Prostate gland (tissue), 2 donors: ENCODE results near the gene SLC25A17. TPM values are rescaled to one million over a fixed set of nuclear protein-coding genes. Genes with fewer than 3 reads are reported as not detected.
A peak's percentile ranks its signal among the peaks of the same experiment; 100 is the strongest.

Experiments
- DNase-seq: peaks from one replicate; pipeline ENCODE4 v3.0.0-alpha.2; 2019; ENCODE audit warnings: low spot score
- H3K27ac ChIP-seq, 2 donors: fragments of 200-600 bp; sonication (generic); 2 replicates each; pipeline ENCODE4 v1.5.1; 2017 to 2019
- H3K27me3 ChIP-seq: fragments of 200-600 bp; sonication (generic); replicated peaks from 2 replicates; pipeline ENCODE4 v1.5.1; 2019; ENCODE audit not compliant: insufficient read depth
- H3K36me3 ChIP-seq, 2 donors: fragments of 200-600 bp; sonication (generic); 1 replicate in 1 of 2; 2 replicates in 1 of 2; pipeline versions ENCODE4 v1.5.1 to v1.8.1; 2017 to 2019
- H3K4me1 ChIP-seq: fragments of 200-600 bp; sonication (generic); replicated peaks from 2 replicates; pipeline ENCODE4 v1.5.1; 2019
- H3K4me3 ChIP-seq, 2 donors: fragments of 200-600 bp; sonication (generic); 2 replicates each; pipeline ENCODE4 v1.5.1; 2017 to 2019
- H3K9me3 ChIP-seq: fragments of 200-600 bp; sonication (generic); 2 replicates; pipeline ENCODE4 v1.5.1; 2017
- CTCF ChIP-seq, 4 experiments: fragments of 200-600 bp in 2 of 4; fragments of 450-650 bp in 2 of 4; sonication (generic) in 2 of 4; IDR thresholded peaks; 1 replicate in 3 of 4; 2 replicates in 1 of 4; pipeline ENCODE4 v1.5.1; 2016 to 2019; ENCODE audit warnings: antibody characterized with exemption in 4 of 4, mild to moderate bottlenecking in 2 of 4, moderate library complexity in 2 of 4
- POLR2A ChIP-seq: fragments of 450-650 bp; IDR thresholded peaks from one replicate; pipeline ENCODE4 v1.6.1; 2016; ENCODE audit warnings: antibody characterized with exemption, mild to moderate bottlenecking
- POLR2AphosphoS5 ChIP-seq: sonication (generic); formaldehyde crosslinking; IDR thresholded peaks from one replicate; pipeline ENCODE4 v1.6.1; 2017; ENCODE audit warnings: antibody characterized with exemption
- WGBS: methylation state at CpG from one replicate; pipeline ENCODE4 v1.1.5; 2018; 5-methylcytosine and 5-hydroxymethylcytosine counted together
- intact Hi-C: fragments of 100-400 bp; cut with DNase I; formaldehyde crosslinking; loops from one replicate; pipeline ENCODE4 v1.14.2; 2022
- total RNA-seq, 2 donors: library from RNA; depleted of rRNA; stranded (reverse); fragments of >200 nt; gene quantifications; one replicate each; pipeline ENCODE4 v1.1.0, GENCODE V29; 2016

SLC25A17 gene
- total RNA-seq, 2 donors from 2014 or later: 27.8 to 28.0 TPM

- H3K27me3 ChIP-seq: no peaks in the 10 kb centered on the region
- H3K36me3 ChIP-seq: no peaks in the 10 kb centered on the region
- H3K9me3 ChIP-seq: no peaks in the 10 kb centered on the region
- H3K4me3 ChIP-seq: peak overlapping the region; percentile 82 to 89
- 2% methylated on average over 18 of the region's 18 CpGs for WGBS
- H3K4me1 ChIP-seq: peaks cover 9% of the 10 kb centered on the region
- H3K27ac ChIP-seq: peak overlapping the region; percentile 99
- DNase-seq: no peak
- intact Hi-C loops: loop anchor here (5.0 kb wide), 1 partner anchor 40 kb away; the partner anchor contains the start of gene SLC25A17
- TF ChIP-seq POLR2AphosphoS5: no peak
- TF ChIP-seq POLR2A: no peak
- TF ChIP-seq CTCF (IDR thresholded peaks at IDR 0.05): no peak
Measured at GRCh38 chr22:40857309-40857855, 38.2 kb upstream of the SLC25A17 start.

GRCh38 chr22:40856513-40857308 is 37.6 kb upstream of the SLC25A17 start, which contains the start of the genes ST13 and XPNPEP3:
Gene ST13, minus strand, starts transcription at chr22:40856639. Its CDS starts 99 bp downstream, at chr22:40856540.
Gene XPNPEP3, plus strand, starts transcription at chr22:40857148. Its CDS starts 34 bp downstream, at chr22:40857182.
- Histone ChIP-seq H3K36me3 (no peaks in the 10 kb centered on the region), H3K27ac (peak within 1 kb of the TSS; percentile 99), H3K4me3 (peak within 1 kb of the TSS; percentile 82 to 89), H3K27me3 (no peaks in the 10 kb centered on the region), H3K4me1 (peaks cover 9% of the 10 kb centered on the region), H3K9me3 (no peaks in the 10 kb centered on the region)
- WGBS: under 1% methylated on average over 63 of the region's 63 CpGs
- DNase-seq: peak; percentile 97
- TF ChIP-seq CTCF (IDR thresholded peaks at IDR 0.05) (peak in 3 of 4 experiments; percentile 3 to 26 (median 20)), POLR2A (peak; percentile 91), POLR2AphosphoS5 (peak; percentile 91)
- intact Hi-C loops: loop anchor here (5.0 kb wide), 1 partner anchor 39 kb away; the partner anchor contains the start of gene SLC25A17

- peak overlapping the region; percentile 99 for H3K27ac ChIP-seq
- H3K4me1 ChIP-seq: peaks cover 9% of the 10 kb centered on the region
- peak overlapping the region; percentile 82 to 89 for H3K4me3 ChIP-seq
- no peaks in the 10 kb centered on the region for H3K27me3 ChIP-seq
- no peaks in the 10 kb centered on the region for H3K9me3 ChIP-seq
- TF ChIP-seq POLR2A (no peak), CTCF (IDR thresholded peaks at IDR 0.05) (no peak), POLR2AphosphoS5 (no peak)
- H3K36me3 ChIP-seq: no peaks in the 10 kb centered on the region
- DNase-seq: peak; percentile 11
- under 1% methylated on average over 28 of the region's 29 CpGs for WGBS
- intact Hi-C loops: loop anchor here (5.0 kb wide), 1 partner anchor 39 kb away; the partner anchor contains the start of gene SLC25A17
Measured at GRCh38 chr22:40855979-40856512, 36.9 kb upstream of the SLC25A17 start.

GRCh38 chr22:40855071-40855978 is 36.2 kb upstream of the SLC25A17 start:
- DNase-seq: peak; percentile 8
- peak overlapping the region; percentile 99 for H3K27ac ChIP-seq

More at GRCh38 chr22:40855071-40855978, 36.2 kb upstream of the SLC25A17 start:
- no peaks in the 10 kb centered on the region for H3K27me3 ChIP-seq
- H3K4me1 ChIP-seq: peaks cover 9% of the 10 kb centered on the region
- WGBS: 26% methylated on average over 20 of the region's 20 CpGs
- H3K36me3 ChIP-seq: no peaks in the 10 kb centered on the region
- no peaks in the 10 kb centered on the region for H3K9me3 ChIP-seq
- no peak for TF ChIP-seq POLR2A
- TF ChIP-seq CTCF (IDR thresholded peaks at IDR 0.05): no peak
- TF ChIP-seq POLR2AphosphoS5: no peak
- intact Hi-C loops: loop anchor here (5.0 kb wide), 1 partner anchor 38 kb away; the partner anchor contains the start of gene SLC25A17
- H3K4me3 ChIP-seq: peak overlapping the region; percentile 82 to 89
